Measurements from ENCODE around the gene MRPL10.
A peak's percentile ranks its signal among the peaks of the same experiment; 100 is the strongest.

The MRPL10 gene

GRCh38 chr17:47848198-47848513, 16.8 kb upstream of the MRPL10 start:
- no peaks in the 10 kb centered on the region for H3K36me3 Mint-ChIP-seq
- H3K4me3 Mint-ChIP-seq, result no peak overlapping the region
- no peaks in the 10 kb centered on the region for H3K9me3 Mint-ChIP-seq (ENCODE audit: low read depth)
- peaks cover 36% of the 10 kb centered on the region for H3K27me3 Mint-ChIP-seq
- H3K4me1 Mint-ChIP-seq (ENCODE audit: low read depth), result peaks cover 20% of the 10 kb centered on the region
- no peak overlapping the region for H3K27ac Mint-ChIP-seq

DNA sequence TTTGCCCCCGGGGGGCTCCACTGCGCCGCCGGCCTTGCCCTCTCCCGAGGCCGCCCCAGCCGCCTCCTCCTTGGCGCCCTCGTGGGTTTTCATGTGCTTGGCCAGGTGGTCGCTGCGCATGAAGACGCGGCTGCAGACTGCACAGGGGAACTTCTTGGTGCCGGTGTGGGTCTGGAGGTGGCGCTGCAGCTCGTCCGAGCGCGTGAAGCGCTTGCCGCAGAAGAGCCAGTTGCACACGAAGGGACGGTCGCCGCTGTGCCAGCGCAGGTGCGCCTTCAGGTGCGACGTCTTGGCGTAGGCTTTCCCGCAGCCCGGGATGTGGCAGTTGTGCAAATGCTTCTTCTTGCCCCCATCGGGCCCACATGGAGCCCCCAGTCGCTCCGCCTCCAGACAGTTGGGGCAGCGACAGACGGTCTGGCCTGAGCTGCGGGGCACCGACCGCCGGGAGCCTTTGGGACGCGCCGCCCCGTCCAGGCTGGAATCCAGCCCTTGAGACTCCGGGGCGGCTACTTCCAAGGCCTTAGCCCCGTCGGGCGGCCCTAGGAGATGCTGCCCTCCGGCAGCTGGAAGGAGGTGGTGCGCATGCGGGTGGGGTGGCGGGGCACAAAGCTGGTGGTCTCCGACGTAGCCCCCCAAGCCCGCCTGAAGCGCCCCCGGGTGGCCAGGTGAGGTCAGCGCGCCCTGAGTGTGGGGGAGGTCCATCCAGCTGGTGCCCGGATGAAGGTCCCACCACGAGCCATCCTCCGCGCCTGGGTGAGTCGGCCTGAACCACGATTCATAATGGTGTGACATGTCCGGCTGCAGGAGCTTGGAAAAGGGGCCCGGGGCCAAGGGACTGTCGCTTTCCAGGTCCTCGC, 16.2 kb upstream of the MRPL10 start:
- Mint-ChIP-seq H3K4me1 (ENCODE audit: low read depth) (peaks cover 24% of the 10 kb centered on the region), H3K27ac (no peak overlapping the region), H3K4me3 (no peak overlapping the region), H3K27me3 (peaks cover 35% of the 10 kb centered on the region), H3K36me3 (no peaks in the 10 kb centered on the region), H3K9me3 (ENCODE audit: low read depth) (no peaks in the 10 kb centered on the region)

GRCh38 chr17:47846716-47847340, 15.5 kb upstream of the MRPL10 start:
- H3K27me3 Mint-ChIP-seq, result peaks cover 28% of the 10 kb centered on the region
- no peaks in the 10 kb centered on the region for H3K9me3 Mint-ChIP-seq (ENCODE audit: low read depth)
- no peak overlapping the region for H3K27ac Mint-ChIP-seq
- no peak overlapping the region for H3K4me3 Mint-ChIP-seq
- H3K4me1 Mint-ChIP-seq (ENCODE audit: low read depth), result peaks cover 23% of the 10 kb centered on the region
- no peaks in the 10 kb centered on the region for H3K36me3 Mint-ChIP-seq

GRCh38 chr17:47845716-47846075, 14.4 kb upstream of the MRPL10 start:
- H3K27ac Mint-ChIP-seq, result no peak overlapping the region
- peaks cover 27% of the 10 kb centered on the region for H3K27me3 Mint-ChIP-seq
- no peak overlapping the region for H3K4me3 Mint-ChIP-seq
- H3K36me3 Mint-ChIP-seq, result no peaks in the 10 kb centered on the region
- peaks cover 29% of the 10 kb centered on the region for H3K4me1 Mint-ChIP-seq (ENCODE audit: low read depth)
- H3K9me3 Mint-ChIP-seq (ENCODE audit: low read depth), result no peaks in the 10 kb centered on the region

DNA sequence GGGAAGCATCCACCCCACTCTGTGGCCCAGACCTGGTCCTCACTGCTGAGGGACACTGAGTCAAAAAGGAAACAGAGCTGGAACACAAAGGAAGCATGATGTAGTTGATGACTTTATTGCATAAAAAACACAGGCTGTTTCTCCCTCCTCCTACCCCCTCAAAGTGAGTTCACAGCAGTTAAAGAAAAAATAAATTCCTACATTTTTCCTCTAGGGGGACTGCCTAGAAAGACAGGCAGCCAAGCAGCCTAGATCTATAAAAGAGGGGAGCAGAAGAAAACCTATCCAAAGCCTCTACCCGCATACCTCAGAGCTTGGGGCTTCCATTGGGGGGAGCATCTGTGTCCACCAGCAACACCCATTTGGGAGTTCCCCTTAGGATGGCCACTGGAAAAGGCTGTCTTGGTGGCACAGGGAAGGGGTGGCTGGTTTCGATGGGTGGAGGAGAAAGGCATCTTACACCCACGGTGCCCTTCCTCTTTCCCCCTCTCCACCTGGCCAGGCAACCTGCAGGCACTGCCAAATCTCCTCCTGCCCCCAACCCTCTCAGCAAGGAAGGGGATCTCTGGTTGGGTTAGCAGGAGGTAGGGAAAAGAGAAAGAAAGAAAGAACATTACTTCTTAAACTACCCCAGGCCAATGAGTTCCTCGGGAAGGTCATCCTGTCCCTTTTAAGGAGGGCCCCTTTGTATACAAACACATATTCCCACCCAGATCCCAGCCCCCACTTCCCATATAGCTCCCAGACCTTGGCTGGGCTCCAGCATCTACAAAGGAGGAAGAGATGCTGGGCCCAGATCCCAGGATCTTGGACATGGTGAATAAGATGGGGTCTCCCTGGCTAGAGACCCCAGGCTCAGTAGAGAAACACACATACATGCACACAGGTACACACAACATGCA, 13.7 kb upstream of the MRPL10 start:
- Mint-ChIP-seq H3K27me3 (peaks cover 26% of the 10 kb centered on the region), H3K4me3 (no peak overlapping the region), H3K27ac (no peak overlapping the region), H3K36me3 (no peaks in the 10 kb centered on the region), H3K9me3 (ENCODE audit: low read depth) (no peaks in the 10 kb centered on the region), H3K4me1 (ENCODE audit: low read depth) (peaks cover 28% of the 10 kb centered on the region)

- Mint-ChIP-seq H3K27ac (no peak overlapping the region), H3K36me3 (no peaks in the 10 kb centered on the region), H3K4me1 (ENCODE audit: low read depth) (peaks cover 29% of the 10 kb centered on the region), H3K4me3 (no peak overlapping the region), H3K27me3 (peaks cover 20% of the 10 kb centered on the region), H3K9me3 (ENCODE audit: low read depth) (no peaks in the 10 kb centered on the region)
These were observed 12.9 kb upstream of the MRPL10 start for GRCh38 chr17:47844227-47844626.

GRCh38 chr17:47843391-47843730, 12.0 kb upstream of the MRPL10 start:
- Mint-ChIP-seq H3K4me1 (ENCODE audit: low read depth) (peaks cover 28% of the 10 kb centered on the region), H3K4me3 (no peak overlapping the region), H3K36me3 (no peaks in the 10 kb centered on the region), H3K9me3 (ENCODE audit: low read depth) (no peaks in the 10 kb centered on the region), H3K27me3 (peaks cover 13% of the 10 kb centered on the region), H3K27ac (no peak overlapping the region)

- H3K36me3 Mint-ChIP-seq, result no peaks in the 10 kb centered on the region
- H3K4me1 Mint-ChIP-seq (ENCODE audit: low read depth), result peaks cover 25% of the 10 kb centered on the region
- H3K9me3 Mint-ChIP-seq (ENCODE audit: low read depth), result no peaks in the 10 kb centered on the region
- H3K27me3 Mint-ChIP-seq, result peaks cover 10% of the 10 kb centered on the region
- peak overlapping the region; percentile 94 for H3K4me3 Mint-ChIP-seq
- peak overlapping the region; percentile 70 for H3K27ac Mint-ChIP-seq
These were observed 10.3 kb upstream of the MRPL10 start for GRCh38 chr17:47841488-47842291.

- H3K27me3 Mint-ChIP-seq, result peaks cover 4% of the 10 kb centered on the region
- H3K4me3 Mint-ChIP-seq, result peak within 1 kb of the TSS; percentile 94
- peak within 1 kb of the TSS; percentile 70 for H3K27ac Mint-ChIP-seq
- H3K36me3 Mint-ChIP-seq, result no peaks in the 10 kb centered on the region
- peaks cover 25% of the 10 kb centered on the region for H3K4me1 Mint-ChIP-seq (ENCODE audit: low read depth)
- H3K9me3 Mint-ChIP-seq (ENCODE audit: low read depth), result no peaks in the 10 kb centered on the region
These were observed 9.6 kb upstream of the MRPL10 start, which contains the start of gene SCRN2 for GRCh38 chr17:47840742-47841487. SCRN2 (minus strand) TSS chr17:47841273; CDS start chr17:47840843, 430 bp downstream.

- Mint-ChIP-seq H3K4me3 (peak overlapping the region; percentile 94), H3K27ac (peak overlapping the region; percentile 70), H3K9me3 (ENCODE audit: low read depth) (no peaks in the 10 kb centered on the region), H3K4me1 (ENCODE audit: low read depth) (peaks cover 31% of the 10 kb centered on the region), H3K36me3 (no peaks in the 10 kb centered on the region), H3K27me3 (peaks cover under 1% of the 10 kb centered on the region)
These were observed 8.8 kb upstream of the MRPL10 start for GRCh38 chr17:47840001-47840741.

- peak overlapping the region; percentile 20 for H3K4me3 Mint-ChIP-seq
- H3K27me3 Mint-ChIP-seq, result no peaks in the 10 kb centered on the region
- H3K36me3 Mint-ChIP-seq, result no peaks in the 10 kb centered on the region
- H3K27ac Mint-ChIP-seq, result no peak overlapping the region
- H3K9me3 Mint-ChIP-seq (ENCODE audit: low read depth), result no peaks in the 10 kb centered on the region
- peaks cover 42% of the 10 kb centered on the region for H3K4me1 Mint-ChIP-seq (ENCODE audit: low read depth)
These were observed 7.7 kb upstream of the MRPL10 start for GRCh38 chr17:47839071-47839470.

DNA sequence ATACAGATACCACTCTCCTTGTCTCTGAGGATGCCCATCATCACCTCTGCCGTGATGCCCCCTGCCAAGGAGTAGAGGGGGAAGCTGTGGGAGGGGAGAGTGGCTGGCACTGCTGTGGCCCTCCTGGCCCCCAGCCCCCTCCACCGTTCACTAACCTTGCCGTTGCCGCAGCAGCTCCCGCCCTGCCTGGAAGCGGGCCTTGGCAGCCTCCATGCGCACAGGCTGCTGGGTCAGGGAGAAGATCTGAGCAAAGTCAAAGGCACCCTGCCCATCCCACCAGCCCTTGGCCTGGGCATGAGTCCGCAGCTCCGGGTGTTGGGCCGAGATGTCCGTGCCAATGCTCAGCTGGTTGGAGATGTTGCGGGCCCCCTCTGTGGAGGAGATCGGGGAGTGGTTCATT, 7.3 kb upstream of the MRPL10 start:
- no peaks in the 10 kb centered on the region for H3K27me3 Mint-ChIP-seq
- H3K4me1 Mint-ChIP-seq (ENCODE audit: low read depth), result peaks cover 46% of the 10 kb centered on the region
- no peaks in the 10 kb centered on the region for H3K9me3 Mint-ChIP-seq (ENCODE audit: low read depth)
- no peaks in the 10 kb centered on the region for H3K36me3 Mint-ChIP-seq
- H3K4me3 Mint-ChIP-seq, result peak overlapping the region; percentile 20
- H3K27ac Mint-ChIP-seq, result no peak overlapping the region

GRCh38 chr17:47837401-47838039, 6.2 kb upstream of the MRPL10 start:
- H3K36me3 Mint-ChIP-seq, result no peaks in the 10 kb centered on the region
- H3K4me1 Mint-ChIP-seq (ENCODE audit: low read depth), result peaks cover 42% of the 10 kb centered on the region
- no peak overlapping the region for H3K27ac Mint-ChIP-seq
- no peaks in the 10 kb centered on the region for H3K27me3 Mint-ChIP-seq
- no peak overlapping the region for H3K4me3 Mint-ChIP-seq
- no peaks in the 10 kb centered on the region for H3K9me3 Mint-ChIP-seq (ENCODE audit: low read depth)

Data from activated naive CD8-positive, alpha-beta T cell (primary cell).